Smooth muscle cell (in vitro differentiated cells): ENCODE results near the gene TLNRD1. TPM values are rescaled to one million over a fixed set of nuclear protein-coding genes. Genes with fewer than 3 reads are reported as not detected.

Experiments
- DNase-seq: peaks from one replicate; lab custom pipeline; 2025; ENCODE audit not compliant: unreplicated experiment; lab: John Stamatoyannopoulos, UW
- H2AFZ ChIP-seq: fragments of 200-600 bp; sonication (generic); 2 replicates; pipeline ENCODE4 v1.6.0; 2016; ENCODE audit warnings: antibody characterized with exemption, low read depth, mild to moderate bottlenecking
- H3F3A ChIP-seq: fragments of 200-600 bp; sonication (generic); 2 replicates; pipeline ENCODE4 v1.6.0; 2017; ENCODE audit warnings: antibody characterized with exemption, low read depth
- H3K27ac ChIP-seq: fragments of 200-600 bp; sonication (generic); 2 replicates; pipeline ENCODE4 v1.5.1; 2016; ENCODE audit warnings: low read depth, mild to moderate bottlenecking
- H3K27me3 ChIP-seq: fragments of 200-600 bp; sonication (generic); 2 replicates; pipeline ENCODE4 v1.6.1; 2016; ENCODE audit warnings: low read depth, mild to moderate bottlenecking
- H3K36me3 ChIP-seq: fragments of 200-600 bp; sonication (generic); 2 replicates; pipeline ENCODE4 v1.5.1; 2016; ENCODE audit warnings: low read depth
- H3K4me1 ChIP-seq: fragments of 200-600 bp; sonication (generic); 2 replicates; pipeline ENCODE4 v1.5.1; 2016; ENCODE audit warnings: low read depth
- H3K4me2 ChIP-seq: fragments of 200-600 bp; sonication (generic); 2 replicates; pipeline ENCODE4 v1.6.0; 2016; ENCODE audit warnings: mild to moderate bottlenecking
- H3K4me3 ChIP-seq: fragments of 200-600 bp; sonication (generic); 2 replicates; pipeline ENCODE4 v1.5.1; 2016; ENCODE audit warnings: mild to moderate bottlenecking
- H3K79me2 ChIP-seq: fragments of 200-600 bp; sonication (generic); 2 replicates; pipeline ENCODE4 v1.6.0; 2016; ENCODE audit warnings: low read depth, mild to moderate bottlenecking
- H3K9ac ChIP-seq: fragments of 200-600 bp; sonication (generic); 2 replicates; pipeline ENCODE4 v1.6.0; 2016; ENCODE audit warnings: low read depth
- H3K9me3 ChIP-seq: fragments of 200-600 bp; sonication (generic); replicated peaks from 2 replicates; pipeline ENCODE4 v1.5.1; 2016; ENCODE audit warnings: low read depth
- H4K20me1 ChIP-seq: fragments of 200-600 bp; sonication (generic); 2 replicates; pipeline ENCODE4 v1.6.0; 2016; ENCODE audit warnings: low read depth
- WGBS: methylation state at CpG from one replicate; pipeline ENCODE4 v1.1.7; 2016; ENCODE audit warnings: low lambda C conversion rate; 5-methylcytosine and 5-hydroxymethylcytosine counted together
- polyA plus RNA-seq: library from polyadenylated mRNA; unstranded; fragments of >200 nt; fragmentation: Nextera tagmentation; extraction: Ambion mirVana; gene quantifications from 2 replicates; pipeline ENCODE4 v1.2.1, GENCODE V29; 2016
- total RNA-seq: library from RNA; depleted of rRNA; stranded (reverse); fragments of >200 nt; gene quantifications from 2 replicates; pipeline ENCODE4 v1.2.3, GENCODE V29; 2014
- TF ChIP-seq, protein P1 (sequence below): fragments of 200-600 bp; sonication (generic); IDR thresholded peaks from 2 replicates; pipeline ENCODE4 v1.5.1; 2017; ENCODE audit warnings: borderline replicate concordance, mild to moderate bottlenecking, antibody characterized with exemption; ENCODE audit not compliant: insufficient read depth, poor library complexity, severe bottlenecking

Gene TLNRD1
- total and polyA plus RNA-seq, 2 experiments from 2014 or later, result 11.3 to 14.1 TPM

DNA sequence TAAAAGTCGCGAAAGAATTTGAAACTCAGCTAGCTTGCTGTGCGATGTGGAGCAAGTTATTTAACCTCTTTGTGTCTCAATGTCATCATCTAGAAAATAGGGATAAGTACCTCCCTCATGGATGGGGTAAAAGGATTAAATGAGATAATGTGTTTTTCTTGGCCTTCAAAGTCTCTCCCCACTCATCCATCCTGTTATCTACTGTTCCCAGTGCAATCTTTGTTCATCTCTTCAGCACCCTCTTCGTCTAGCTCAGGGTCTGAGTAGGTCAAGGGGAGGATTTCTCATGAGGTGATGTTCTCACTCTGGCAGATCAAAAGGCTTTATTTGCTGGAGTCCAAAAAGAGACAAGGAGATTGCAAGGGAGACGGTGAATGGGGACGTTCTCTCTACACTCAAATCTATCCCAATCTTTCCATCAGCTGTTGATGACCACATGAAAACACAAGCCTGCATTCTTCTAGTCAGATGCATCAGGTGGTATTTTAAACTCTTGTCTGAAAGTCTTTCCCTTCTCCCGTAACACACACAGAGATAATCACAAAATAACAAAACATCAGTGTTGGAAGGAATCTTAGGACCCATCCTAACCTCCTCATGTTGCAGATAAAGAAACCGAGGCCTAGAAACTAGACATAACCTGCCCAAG lies 12.5 kb upstream of the TLNRD1 start:
- peaks cover 16% of the 10 kb centered on the region for H3F3A ChIP-seq
- 38% methylated on average over 8 of the region's 8 CpGs for WGBS
- peak overlapping the region; percentile 0 for H3K27ac ChIP-seq
- peak overlapping the region; percentile 95 for H3K4me2 ChIP-seq
- H3K4me1 ChIP-seq, result peaks cover 28% of the 10 kb centered on the region
- no peaks in the 10 kb centered on the region for H3K27me3 ChIP-seq
- H4K20me1 ChIP-seq, result peaks cover 52% of the 10 kb centered on the region
- H3K9me3 ChIP-seq, result no peaks in the 10 kb centered on the region
- peaks cover 57% of the 10 kb centered on the region for H3K79me2 ChIP-seq
- no peak overlapping the region for H2AFZ ChIP-seq
- no peak for DNase-seq
- TF ChIP-seq, protein P1, sequence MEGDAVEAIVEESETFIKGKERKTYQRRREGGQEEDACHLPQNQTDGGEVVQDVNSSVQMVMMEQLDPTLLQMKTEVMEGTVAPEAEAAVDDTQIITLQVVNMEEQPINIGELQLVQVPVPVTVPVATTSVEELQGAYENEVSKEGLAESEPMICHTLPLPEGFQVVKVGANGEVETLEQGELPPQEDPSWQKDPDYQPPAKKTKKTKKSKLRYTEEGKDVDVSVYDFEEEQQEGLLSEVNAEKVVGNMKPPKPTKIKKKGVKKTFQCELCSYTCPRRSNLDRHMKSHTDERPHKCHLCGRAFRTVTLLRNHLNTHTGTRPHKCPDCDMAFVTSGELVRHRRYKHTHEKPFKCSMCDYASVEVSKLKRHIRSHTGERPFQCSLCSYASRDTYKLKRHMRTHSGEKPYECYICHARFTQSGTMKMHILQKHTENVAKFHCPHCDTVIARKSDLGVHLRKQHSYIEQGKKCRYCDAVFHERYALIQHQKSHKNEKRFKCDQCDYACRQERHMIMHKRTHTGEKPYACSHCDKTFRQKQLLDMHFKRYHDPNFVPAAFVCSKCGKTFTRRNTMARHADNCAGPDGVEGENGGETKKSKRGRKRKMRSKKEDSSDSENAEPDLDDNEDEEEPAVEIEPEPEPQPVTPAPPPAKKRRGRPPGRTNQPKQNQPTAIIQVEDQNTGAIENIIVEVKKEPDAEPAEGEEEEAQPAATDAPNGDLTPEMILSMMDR, result no peak
- H3K4me3 ChIP-seq, result peak overlapping the region; percentile 82
- no peaks in the 10 kb centered on the region for H3K36me3 ChIP-seq
- no peak overlapping the region for H3K9ac ChIP-seq

GRCh38 chr15:80989081-80989517 lies 11.6 kb upstream of the TLNRD1 start:
- H3K4me2 ChIP-seq, result peak overlapping the region; percentile 95
- H3K27ac ChIP-seq, result peak overlapping the region; percentile 20
- H3K4me3 ChIP-seq, result peak overlapping the region; percentile 82
- no peaks in the 10 kb centered on the region for H3K9me3 ChIP-seq
- 3% methylated on average over 7 of the region's 7 CpGs for WGBS
- H3F3A ChIP-seq, result peaks cover 16% of the 10 kb centered on the region
- H2AFZ ChIP-seq, result peak overlapping the region; percentile 91
- TF ChIP-seq, protein P1, result no peak
- peaks cover 28% of the 10 kb centered on the region for H3K4me1 ChIP-seq
- no peaks in the 10 kb centered on the region for H3K27me3 ChIP-seq
- H3K79me2 ChIP-seq, result peaks cover 51% of the 10 kb centered on the region
- H4K20me1 ChIP-seq, result peaks cover 45% of the 10 kb centered on the region
- DNase-seq, result no peak
- peak overlapping the region; percentile 73 for H3K9ac ChIP-seq
- H3K36me3 ChIP-seq, result no peaks in the 10 kb centered on the region

DNA sequence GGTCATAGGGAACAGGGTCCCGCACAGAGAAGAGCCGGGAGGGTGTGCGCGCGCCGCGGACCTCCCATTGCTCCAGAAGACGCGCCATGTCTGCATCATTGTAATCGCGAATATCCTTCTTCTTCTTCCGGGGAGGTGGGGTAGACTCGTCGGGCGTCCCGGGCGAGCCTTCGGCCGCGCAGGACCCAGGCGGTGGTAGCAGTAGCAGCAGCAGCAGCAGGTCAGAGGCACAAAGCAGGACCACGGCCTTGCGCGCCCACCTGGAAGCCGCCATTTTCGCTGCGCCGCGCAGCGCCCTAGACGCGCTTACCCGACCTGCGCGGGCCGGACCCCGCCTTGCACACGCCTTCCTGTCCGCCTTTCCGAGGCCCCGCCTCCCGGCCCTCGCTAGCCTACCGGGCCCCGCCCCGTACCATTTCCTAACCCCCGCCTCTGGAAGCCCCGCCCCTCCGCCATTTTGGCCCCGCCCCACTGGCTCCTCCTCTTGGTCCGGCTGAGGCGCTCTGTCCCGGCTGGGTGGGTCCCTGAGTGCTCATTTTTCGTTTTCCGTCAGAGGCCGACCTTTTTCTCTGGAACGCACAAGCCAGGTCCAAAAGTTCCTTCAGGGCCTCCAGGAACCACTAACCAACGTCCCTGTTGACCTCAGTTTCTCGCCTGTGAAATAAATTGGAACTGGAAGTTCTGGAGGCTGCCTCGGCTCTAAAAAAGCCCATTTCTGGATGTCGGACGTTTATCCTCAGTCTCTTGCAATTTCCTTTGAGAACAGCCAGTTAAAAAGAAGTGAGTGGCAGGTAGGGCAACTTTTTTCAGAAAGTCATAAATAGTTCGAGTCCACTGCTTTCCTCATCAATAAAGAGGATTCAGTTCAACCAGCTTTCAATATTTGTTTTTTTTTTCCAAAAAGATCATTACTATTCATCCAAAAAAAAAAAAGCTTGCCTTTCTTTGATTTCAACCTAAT lies 10.9 kb upstream of the TLNRD1 start, which contains the start of gene MESD:
Gene MESD (minus strand): TSS at position 302 of the 961 bp plus-strand sequence. CDS start 28 bp downstream, at position 274.
- Histone ChIP-seq H3K4me1 (peaks cover 28% of the 10 kb centered on the region), H3K9ac (peak within 1 kb of the TSS; percentile 73), H3K27me3 (no peaks in the 10 kb centered on the region), H3K9me3 (no peaks in the 10 kb centered on the region), H3K79me2 (peaks cover 45% of the 10 kb centered on the region), H3K27ac (peak within 1 kb of the TSS; percentile 62), H3K36me3 (no peaks in the 10 kb centered on the region), H2AFZ (peak within 1 kb of the TSS; percentile 91), H3K4me2 (peak within 1 kb of the TSS; percentile 95), H3F3A (peaks cover 16% of the 10 kb centered on the region), H3K4me3 (peak within 1 kb of the TSS; percentile 82), H4K20me1 (peaks cover 40% of the 10 kb centered on the region)
- TF ChIP-seq, protein P1, result no peak
- peak; percentile 95 for DNase-seq
- 3% methylated on average over 46 of the region's 63 CpGs for WGBS
